Measurements from ENCODE around the gene SPATA24.
A peak's percentile ranks its signal among the peaks of the same experiment; 100 is the strongest.

SPATA24 gene

GRCh38 chr5:139394123-139394653 is 9.7 kb downstream of the SPATA24 start (continued):
- TF ChIP-seq, protein P1, sequence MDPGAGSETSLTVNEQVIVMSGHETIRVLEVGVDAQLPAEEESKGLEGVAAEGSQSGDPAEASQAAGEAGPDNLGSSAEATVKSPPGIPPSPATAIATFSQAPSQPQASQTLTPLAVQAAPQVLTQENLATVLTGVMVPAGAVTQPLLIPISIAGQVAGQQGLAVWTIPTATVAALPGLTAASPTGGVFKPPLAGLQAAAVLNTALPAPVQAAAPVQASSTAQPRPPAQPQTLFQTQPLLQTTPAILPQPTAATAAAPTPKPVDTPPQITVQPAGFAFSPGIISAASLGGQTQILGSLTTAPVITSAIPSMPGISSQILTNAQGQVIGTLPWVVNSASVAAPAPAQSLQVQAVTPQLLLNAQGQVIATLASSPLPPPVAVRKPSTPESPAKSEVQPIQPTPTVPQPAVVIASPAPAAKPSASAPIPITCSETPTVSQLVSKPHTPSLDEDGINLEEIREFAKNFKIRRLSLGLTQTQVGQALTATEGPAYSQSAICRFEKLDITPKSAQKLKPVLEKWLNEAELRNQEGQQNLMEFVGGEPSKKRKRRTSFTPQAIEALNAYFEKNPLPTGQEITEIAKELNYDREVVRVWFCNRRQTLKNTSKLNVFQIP (CRISPR knock-in tag; IDR thresholded peaks at IDR 0.05; ENCODE audit: borderline replicate concordance, low read depth) = no peak
- no peak for TF ChIP-seq ZNF565 (CRISPR knock-in tag; conservative IDR thresholded peaks at IDR 0.05; ENCODE audit: low read depth)
- no peak for TF ChIP-seq TOX (CRISPR knock-in tag; IDR thresholded peaks at IDR 0.05; ENCODE audit: borderline replicate concordance)
- TF ChIP-seq SNAI2 (CRISPR knock-in tag; IDR thresholded peaks at IDR 0.05) = no peak

DNA sequence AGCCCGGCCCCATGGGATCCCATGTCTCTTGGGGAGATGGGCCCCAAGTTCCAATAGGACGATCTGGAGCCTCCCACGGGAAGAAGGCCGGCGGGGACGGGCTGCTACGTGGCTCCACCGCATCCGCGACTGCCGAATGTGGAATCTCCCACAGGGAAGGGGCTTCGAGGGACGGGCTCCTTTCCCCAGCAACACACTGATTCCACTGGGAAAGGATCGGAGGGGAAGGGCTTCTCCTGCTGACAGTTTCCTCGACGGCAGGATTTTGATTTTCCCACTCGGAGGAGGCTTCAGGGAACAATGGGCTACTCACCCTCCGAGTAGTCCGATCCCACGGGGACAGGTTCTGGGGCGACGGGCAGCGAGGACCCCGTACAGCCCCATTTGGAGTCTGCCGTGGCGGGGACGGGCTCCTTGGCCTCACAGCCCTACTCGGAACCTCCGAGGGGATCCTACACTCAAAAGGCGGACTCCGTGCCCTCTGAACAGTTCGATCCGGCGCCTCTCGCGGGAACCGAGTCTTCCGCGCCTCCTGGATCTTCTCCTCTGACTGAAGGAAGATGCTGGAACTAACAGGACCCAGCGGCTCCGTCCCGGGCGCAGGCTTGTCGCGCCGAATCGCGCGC is 10.3 kb downstream of the SPATA24 start:
- TF ChIP-seq BACH2 (CRISPR knock-in tag; IDR thresholded peaks at IDR 0.05; ENCODE audit: borderline replicate concordance) = no peak
- TF ChIP-seq ARNTL (CRISPR knock-in tag; IDR thresholded peaks at IDR 0.05; ENCODE audit: borderline replicate concordance, low read depth) = no peak
- TF ChIP-seq PPARA (CRISPR knock-in tag; IDR thresholded peaks at IDR 0.05; ENCODE audit: borderline replicate concordance) = no peak
- no peak for TF ChIP-seq RARB (CRISPR knock-in tag; IDR thresholded peaks at IDR 0.05)
- no peak for TF ChIP-seq SNAI2 (CRISPR knock-in tag; IDR thresholded peaks at IDR 0.05)
- ATAC-seq = no peak

- TF ChIP-seq RARB (CRISPR knock-in tag; IDR thresholded peaks at IDR 0.05) = no peak
- no peak for TF ChIP-seq CSDC2 (CRISPR knock-in tag; IDR thresholded peaks at IDR 0.05)
- TF ChIP-seq TCF4 (CRISPR knock-in tag; IDR thresholded peaks at IDR 0.05; ENCODE audit: borderline replicate concordance) = no peak
- TF ChIP-seq, protein P2, sequence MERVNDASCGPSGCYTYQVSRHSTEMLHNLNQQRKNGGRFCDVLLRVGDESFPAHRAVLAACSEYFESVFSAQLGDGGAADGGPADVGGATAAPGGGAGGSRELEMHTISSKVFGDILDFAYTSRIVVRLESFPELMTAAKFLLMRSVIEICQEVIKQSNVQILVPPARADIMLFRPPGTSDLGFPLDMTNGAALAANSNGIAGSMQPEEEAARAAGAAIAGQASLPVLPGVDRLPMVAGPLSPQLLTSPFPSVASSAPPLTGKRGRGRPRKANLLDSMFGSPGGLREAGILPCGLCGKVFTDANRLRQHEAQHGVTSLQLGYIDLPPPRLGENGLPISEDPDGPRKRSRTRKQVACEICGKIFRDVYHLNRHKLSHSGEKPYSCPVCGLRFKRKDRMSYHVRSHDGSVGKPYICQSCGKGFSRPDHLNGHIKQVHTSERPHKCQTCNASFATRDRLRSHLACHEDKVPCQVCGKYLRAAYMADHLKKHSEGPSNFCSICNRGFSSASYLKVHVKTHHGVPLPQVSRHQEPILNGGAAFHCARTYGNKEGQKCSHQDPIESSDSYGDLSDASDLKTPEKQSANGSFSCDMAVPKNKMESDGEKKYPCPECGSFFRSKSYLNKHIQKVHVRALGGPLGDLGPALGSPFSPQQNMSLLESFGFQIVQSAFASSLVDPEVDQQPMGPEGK (CRISPR knock-in tag; IDR thresholded peaks at IDR 0.05; ENCODE audit: borderline replicate concordance) = no peak
- TF ChIP-seq OSR1 (CRISPR knock-in tag; IDR thresholded peaks at IDR 0.05) = no peak
- TF ChIP-seq SNAI2 (CRISPR knock-in tag; IDR thresholded peaks at IDR 0.05) = no peak
- TF ChIP-seq ZNF565 (CRISPR knock-in tag; conservative IDR thresholded peaks at IDR 0.05; ENCODE audit: low read depth) = no peak
- ATAC-seq = peak; percentile 56
Observed at GRCh38 chr5:139392678-139393496, 11.0 kb downstream of the SPATA24 start.

DNA sequence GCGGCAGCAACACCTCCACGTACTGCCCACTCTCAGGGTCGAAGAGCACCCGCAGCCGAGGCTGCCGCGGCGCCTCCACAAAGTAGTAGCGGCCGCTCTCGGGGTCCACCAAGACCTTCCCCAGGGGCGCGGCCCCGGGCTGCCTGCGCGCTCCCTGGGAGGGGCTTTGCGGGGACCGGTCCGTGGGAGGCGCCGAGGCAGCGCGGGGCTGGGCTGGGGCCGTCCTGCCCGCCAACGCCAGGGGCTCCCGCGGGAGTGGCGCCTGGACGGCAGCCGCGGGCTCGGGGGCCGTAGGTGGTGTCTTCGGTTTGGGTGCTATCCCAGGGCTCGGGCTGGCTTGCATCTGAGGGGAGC is 11.6 kb downstream of the SPATA24 start:
- ATAC-seq = no peak
- TF ChIP-seq RARB (CRISPR knock-in tag; IDR thresholded peaks at IDR 0.05) (no peak), ZFP30 (CRISPR knock-in tag; IDR thresholded peaks at IDR 0.05) (no peak), TCF4 (CRISPR knock-in tag; IDR thresholded peaks at IDR 0.05; ENCODE audit: borderline replicate concordance) (no peak), ISL1 (CRISPR knock-in tag; IDR thresholded peaks at IDR 0.05) (no peak), ZC3H10 (CRISPR knock-in tag; IDR thresholded peaks at IDR 0.05) (no peak), GLIS3 (CRISPR knock-in tag; IDR thresholded peaks at IDR 0.05) (no peak), SNAI2 (CRISPR knock-in tag; IDR thresholded peaks at IDR 0.05) (no peak), BACH2 (CRISPR knock-in tag; IDR thresholded peaks at IDR 0.05; ENCODE audit: borderline replicate concordance) (no peak), ZFP3 (CRISPR knock-in tag; IDR thresholded peaks at IDR 0.05) (no peak), ZNF565 (CRISPR knock-in tag; conservative IDR thresholded peaks at IDR 0.05; ENCODE audit: low read depth) (no peak), ARNTL (CRISPR knock-in tag; IDR thresholded peaks at IDR 0.05; ENCODE audit: borderline replicate concordance, low read depth) (no peak), PPARA (CRISPR knock-in tag; IDR thresholded peaks at IDR 0.05; ENCODE audit: borderline replicate concordance) (no peak)
- TF ChIP-seq, protein P3, sequence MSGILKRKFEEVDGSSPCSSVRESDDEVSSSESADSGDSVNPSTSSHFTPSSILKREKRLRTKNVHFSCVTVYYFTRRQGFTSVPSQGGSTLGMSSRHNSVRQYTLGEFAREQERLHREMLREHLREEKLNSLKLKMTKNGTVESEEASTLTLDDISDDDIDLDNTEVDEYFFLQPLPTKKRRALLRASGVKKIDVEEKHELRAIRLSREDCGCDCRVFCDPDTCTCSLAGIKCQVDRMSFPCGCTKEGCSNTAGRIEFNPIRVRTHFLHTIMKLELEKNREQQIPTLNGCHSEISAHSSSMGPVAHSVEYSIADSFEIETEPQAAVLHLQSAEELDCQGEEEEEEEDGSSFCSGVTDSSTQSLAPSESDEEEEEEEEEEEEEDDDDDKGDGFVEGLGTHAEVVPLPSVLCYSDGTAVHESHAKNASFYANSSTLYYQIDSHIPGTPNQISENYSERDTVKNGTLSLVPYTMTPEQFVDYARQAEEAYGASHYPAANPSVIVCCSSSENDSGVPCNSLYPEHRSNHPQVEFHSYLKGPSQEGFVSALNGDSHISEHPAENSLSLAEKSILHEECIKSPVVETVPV (CRISPR knock-in tag; IDR thresholded peaks at IDR 0.05) = no peak
- TF ChIP-seq, protein P2 (CRISPR knock-in tag; IDR thresholded peaks at IDR 0.05; ENCODE audit: borderline replicate concordance) = no peak
- TF ChIP-seq, protein P4, sequence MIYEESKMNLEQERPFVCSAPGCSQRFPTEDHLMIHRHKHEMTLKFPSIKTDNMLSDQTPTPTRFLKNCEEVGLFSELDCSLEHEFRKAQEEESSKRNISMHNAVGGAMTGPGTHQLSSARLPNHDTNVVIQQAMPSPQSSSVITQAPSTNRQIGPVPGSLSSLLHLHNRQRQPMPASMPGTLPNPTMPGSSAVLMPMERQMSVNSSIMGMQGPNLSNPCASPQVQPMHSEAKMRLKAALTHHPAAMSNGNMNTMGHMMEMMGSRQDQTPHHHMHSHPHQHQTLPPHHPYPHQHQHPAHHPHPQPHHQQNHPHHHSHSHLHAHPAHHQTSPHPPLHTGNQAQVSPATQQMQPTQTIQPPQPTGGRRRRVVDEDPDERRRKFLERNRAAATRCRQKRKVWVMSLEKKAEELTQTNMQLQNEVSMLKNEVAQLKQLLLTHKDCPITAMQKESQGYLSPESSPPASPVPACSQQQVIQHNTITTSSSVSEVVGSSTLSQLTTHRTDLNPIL (CRISPR knock-in tag; IDR thresholded peaks at IDR 0.05; ENCODE audit: low read depth) = no peak
- TF ChIP-seq, protein P1 (CRISPR knock-in tag; IDR thresholded peaks at IDR 0.05; ENCODE audit: borderline replicate concordance, low read depth) = no peak

Data from SK-N-SH treated with all-trans-retinoic acid at 6 μM for 48 hours (cell line).